Superior temporal gyrus (tissue), 1 donor: Measurements from ENCODE around the gene HHATL.

Experiments
- DNase-seq: peaks from one replicate; pipeline ENCODE4 v3.0.0-alpha.2; 2016; ENCODE audit errors: extremely low spot score

The HHATL gene

DNA sequence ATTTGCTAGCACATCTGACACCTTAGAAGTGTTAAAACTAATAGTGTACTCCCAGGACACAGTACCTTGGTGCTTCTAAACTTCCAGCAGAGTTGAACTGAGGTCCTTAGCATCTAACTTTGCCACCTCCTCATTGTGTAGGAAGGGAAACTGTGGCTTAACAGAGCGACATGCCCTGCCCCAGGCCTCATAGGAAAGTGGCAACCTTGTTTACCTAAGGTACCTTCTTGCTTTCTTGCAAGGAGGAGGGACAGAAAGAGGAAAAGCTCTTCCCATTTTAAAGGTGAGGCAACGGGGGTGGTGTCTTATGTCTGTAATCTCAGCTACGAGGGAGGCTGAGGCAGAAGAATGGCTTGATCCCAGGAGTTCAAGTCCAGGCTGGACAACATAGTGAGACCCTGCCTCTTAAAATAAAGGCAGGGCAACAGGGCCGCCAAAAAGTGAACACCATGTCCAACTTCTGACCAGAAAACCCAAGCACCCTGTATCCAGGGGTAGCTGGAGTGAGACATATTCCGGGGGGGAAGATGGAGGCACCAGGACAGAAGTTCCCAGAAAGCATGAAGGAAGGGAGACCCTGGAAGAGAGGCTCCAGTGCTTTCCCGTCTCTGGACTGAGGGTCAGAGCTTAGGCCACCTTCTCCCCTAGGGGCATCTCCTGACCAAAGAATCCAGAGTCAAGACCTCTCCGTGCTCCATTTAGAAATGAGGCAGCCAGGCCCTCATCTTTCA is 17.8 kb downstream of the HHATL start:
- no peak for DNase-seq

DNA sequence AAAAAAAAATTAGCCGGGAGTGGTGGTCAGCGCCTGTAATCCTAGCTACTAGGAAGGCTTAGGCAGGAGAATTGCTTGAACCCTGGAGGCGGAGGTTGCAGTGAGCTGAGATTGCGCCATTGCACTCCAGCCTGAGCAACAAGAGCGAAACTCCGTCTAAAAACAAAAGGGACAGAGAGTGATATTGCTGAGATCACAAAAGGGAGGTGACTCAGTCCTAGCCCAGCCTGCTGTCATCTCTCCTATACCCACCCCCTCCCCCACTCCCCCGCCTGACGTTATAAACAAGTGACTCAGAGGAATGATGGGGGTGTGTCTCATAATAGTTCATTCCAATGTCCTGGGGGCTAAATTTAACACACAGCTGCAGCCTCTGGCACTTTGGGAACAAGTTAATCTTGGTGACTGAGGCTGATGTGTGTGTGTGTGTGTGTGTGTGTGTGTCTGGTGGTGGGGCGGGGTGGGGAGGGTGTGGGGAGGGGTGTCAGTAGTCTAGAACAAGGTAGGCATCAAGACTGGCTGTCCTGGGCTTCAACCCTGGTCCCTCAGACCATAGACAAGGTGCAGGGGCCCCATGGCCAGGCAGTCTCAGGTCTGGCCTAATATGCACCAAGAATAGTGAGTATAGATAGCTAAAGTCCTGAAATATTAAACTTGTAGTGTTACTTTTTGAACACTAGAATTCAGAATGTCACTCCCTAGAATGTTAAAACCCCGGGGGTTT is 18.6 kb downstream of the HHATL start:
- DNase-seq, result peak; percentile 81

DNA sequence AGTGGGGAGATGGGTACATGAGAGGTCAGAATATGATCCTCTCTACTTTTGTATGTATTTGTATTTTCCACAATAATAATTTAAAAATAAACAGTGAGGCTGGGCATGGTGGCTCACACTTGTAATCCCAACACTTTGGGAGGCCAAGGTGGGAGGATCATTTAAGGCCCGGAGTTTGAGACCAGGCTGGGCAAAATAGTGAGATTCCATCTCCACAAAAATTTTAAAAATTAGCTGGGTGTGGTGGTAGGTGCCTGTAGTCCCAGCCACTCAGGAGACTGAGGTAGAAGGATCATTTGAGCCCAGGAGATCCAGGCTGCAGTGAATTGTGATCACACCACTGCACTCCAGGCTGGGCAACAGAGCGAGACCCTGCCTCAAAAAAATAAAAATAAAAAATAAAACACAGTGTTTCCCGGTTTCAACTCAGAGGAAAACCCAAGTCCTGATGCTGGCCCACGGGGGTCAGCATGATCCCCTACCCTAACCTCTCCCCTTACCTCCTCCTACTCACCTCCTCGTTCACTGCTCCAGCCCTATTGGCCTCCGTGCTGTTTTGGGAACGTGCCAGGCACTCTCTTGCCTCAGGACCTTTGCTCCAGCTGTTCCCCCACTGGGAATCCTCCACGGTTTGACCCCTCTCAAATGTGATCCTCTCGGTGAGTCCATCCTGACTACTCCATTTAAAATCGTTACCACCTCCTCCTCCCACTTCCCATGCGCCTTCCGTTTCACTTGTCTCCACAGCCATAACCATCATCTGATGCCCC is 20.1 kb downstream of the HHATL start:
- DNase-seq, result no peak

DNA sequence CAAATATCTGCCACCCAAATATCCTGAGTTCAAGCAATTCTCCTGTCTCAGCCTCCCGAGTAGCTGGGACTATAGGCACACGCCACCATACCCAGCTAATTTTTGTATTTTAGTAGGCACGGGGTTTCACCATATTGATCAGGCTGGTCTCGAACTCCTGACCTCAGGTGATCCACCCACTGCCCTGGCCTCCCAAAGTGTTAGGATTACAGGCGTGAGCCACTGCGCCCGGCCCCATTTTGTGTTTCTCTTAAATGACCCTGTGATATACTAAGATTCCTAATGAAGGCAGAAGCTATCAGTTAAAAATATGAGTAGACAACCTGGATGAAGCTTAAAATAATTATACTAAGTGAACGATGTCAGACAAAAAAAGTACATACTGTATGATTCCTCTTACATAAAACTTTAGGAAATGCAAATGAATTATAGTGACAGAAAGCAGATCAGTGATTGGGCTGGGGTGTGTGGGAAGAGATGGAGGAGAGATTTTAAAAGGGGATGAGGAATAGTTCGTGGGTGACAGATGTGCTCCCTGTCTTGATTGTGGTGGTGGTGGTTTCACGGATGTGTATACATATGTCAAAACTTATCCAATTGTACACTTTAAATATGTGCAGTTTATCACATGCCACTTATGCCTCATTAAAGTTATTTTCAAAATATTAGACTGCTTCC is 21.1 kb downstream of the HHATL start:
- no peak for DNase-seq

DNA sequence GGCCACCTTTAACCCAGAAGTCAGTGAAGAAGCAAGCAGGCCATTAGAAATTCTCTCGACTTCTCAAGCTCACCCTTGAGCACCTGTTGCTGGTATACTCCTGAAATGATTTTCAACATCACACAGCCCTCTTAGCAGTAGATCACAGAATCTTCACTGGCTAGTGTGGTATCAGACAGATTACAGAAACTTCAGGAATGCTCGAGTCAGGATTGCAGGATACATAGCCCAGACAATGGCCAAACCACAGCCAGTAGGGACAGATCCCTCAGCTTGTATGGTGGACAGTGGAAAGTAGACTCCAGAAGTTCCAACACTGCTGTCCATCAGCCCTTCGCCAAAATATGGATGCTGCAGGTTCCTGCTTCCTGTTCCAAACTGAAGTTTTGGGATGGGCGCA is 21.8 kb downstream of the HHATL start:
- no peak for DNase-seq

DNA sequence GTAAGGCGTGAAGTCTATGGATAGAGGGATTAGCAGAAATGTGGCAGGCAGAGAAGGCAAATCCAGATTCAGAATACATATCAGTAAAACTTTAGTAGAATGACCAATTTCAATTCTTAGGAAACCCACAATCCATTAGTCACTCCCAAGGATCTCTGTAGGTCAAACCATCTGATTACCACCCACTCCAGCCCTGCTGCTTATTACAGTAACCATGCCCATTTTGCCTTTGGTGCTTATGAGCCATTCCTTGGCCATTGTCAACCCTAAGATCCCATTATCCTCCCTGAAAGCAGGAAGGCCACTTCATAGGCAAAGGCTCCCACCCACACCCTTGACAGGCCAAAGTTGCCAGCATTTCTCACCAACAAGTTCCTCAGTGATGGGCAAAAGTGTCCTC is 22.3 kb downstream of the HHATL start:
- no peak for DNase-seq

DNA sequence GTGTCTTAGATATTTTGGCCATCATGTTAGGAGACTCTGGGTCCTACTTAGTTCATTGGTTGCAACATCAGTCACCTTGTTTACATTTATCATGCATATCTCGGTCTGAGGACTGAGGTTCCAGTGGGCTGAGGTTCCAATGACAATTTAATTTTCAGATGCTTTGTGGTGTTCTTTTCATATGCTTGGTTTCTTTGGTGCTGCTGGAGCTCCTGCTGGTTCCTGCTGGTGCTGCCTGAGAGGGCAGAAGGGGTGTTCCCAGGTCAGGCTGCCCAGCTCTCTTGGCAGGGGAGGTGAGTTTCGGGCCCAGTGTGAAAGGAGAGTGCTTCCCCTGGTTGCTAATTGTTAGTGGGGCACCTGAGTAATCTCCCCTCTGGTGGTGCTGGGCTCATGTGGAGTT is 24.2 kb downstream of the HHATL start:
- no peak for DNase-seq

DNA sequence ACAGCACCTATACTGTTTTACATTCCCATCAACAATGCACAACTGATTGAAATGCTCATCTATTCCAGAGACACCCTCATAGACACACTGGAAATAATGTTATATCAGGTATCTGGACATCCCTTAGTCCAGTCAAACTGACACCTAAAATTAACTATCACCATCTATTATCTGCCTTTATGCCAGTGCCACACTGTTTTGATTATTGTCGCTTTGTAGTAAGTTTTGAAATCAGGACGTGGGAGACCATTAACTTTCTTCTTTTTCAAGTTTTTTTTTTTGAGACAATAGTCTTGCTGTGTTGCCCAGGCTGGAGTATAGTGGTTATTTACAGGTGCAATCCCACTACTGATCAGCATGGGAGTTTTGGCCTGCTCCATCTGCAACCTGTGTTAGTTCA is 26.7 kb downstream of the HHATL start:
- no peak for DNase-seq

DNA sequence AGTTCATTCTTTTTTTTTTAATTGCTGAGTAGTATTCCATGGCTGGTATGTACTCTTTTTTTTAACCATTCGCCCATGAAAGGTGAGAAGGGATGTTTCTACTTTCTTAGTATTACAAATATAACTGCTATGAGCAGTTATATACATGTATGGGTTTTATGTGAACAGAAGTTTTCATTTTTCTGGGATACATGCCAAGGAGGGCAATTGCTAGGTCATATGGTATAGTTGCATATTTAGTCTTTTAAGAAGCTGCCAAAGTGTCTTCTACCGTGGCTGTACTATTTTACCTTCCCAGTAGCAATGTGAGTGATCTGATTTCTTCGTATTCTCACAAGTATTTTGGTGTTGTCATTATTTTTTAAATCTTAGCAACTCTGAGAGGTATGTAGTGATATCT is 28.5 kb downstream of the HHATL start:
- DNase-seq, result no peak

DNA sequence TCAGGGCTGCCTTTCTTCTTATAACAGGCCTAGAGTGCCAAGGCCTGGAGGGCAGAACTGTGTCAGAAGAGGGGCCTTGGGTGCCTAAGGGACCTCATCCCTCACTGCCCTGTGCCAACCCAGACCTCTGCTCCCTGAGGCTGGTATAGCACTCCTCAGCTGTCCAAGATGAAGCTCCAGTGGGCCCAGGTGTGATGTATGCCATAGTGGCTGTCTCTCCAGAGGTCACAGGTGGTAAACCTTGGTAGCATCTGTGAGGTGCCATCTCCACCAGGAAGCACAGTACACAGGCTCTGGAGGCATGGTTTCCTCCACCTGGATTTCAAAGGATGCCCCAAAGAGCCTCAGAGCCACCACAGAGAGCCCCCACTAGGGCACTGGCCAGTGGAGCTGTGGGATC is 29.5 kb downstream of the HHATL start:
- DNase-seq, result no peak

DNA sequence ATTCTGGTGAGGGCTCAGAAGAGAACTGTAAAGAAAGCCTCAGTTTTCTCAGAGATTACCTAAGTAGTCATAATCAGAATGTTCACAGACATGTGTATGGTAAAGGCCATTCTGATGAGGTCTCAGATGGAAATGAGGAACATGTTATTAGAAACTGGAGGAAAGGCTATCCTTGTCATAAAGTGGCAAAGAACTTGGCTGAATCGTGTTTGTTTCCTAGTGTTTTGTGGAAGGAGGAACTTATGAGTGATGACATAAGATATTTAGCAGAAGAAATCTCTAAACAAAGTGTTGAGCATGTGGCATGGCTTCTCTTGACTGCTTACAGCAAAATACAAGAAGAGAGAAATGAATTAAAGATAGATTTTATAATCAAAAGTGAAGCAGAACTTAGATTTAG is 30.1 kb downstream of the HHATL start:
- DNase-seq, result no peak

DNA sequence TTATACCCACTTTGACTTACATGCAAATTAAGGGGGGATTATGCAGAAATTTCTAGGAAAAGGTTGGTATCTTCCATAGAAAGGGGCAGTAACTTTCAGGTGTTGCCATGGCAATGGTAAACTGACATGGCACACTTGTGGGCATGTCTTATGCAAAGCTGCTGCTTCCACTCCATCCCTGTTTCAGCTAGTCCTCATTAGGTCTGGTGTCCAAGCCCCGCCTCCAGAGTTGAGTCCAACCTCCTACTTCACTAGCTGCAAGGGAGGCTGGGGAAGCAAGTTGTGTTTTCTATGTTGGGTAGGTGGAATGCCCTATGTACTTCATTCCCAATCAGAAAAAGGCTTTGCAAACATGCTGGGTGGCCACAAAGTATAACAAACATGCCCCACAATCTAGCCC is 31.9 kb downstream of the HHATL start:
- no peak for DNase-seq

DNA sequence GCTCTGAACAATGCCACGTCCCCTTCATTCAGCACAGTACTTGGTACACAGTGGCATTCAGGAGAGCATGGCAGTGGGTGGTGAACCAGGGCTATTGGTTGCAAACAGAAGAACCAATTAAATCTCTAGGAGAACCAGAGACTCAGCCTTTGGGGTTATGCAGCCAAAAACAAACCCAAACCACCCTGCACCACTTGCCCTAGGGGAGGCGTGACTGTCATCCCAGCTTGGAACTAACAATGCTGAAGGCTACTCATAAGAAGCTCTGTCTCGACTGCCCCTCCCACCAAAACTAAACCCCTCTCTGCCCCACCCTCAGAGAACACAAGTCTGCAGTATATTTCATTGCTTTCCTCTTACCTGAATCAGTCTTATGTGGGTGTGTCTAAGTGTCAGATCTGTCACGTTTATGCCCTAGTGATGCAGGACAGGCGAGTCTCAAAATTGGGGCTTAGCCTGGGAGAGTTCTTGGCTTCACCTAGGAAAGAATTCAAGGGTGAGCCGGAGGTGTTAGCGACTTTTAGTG is 32.5 kb downstream of the HHATL start:
- DNase-seq, result no peak

DNA sequence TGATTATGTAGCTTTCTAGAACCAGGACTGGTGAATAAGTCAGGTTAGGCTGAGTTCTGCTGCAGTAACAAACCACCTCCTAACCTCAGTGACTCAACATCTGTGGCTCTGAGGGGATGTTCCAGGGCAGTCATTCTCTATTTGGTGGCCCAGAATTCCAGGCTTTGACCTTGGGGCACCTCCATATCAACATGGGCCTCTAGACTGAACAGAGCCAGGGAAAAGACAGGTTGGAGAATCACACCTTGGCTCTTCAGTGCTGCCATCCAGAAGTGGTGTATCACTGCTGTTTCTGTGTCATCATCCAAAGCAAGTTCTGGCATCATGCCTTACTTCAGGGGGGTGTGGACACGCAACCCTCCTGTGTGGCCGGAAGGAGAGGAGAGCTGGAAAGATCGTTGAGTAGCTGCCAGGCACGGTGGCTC is 33.8 kb downstream of the HHATL start:
- DNase-seq, result no peak

DNA sequence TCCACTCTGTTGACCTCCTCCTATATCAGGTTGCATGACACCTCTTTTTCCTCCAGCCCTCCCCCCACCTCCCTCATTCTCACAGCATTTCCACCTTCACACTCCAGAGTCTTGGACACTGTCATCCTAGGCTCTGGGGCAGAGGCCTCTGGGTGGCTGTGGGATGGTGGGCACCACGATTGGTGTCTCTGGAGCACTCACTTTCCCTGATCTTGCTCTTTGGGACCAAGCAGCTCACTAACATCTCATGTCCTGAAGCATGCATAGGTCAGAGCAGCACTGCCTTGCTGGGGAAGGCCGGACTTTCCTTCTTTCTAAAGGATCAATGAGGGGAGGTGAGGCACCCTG is 34.2 kb downstream of the HHATL start:
- DNase-seq, result no peak

DNA sequence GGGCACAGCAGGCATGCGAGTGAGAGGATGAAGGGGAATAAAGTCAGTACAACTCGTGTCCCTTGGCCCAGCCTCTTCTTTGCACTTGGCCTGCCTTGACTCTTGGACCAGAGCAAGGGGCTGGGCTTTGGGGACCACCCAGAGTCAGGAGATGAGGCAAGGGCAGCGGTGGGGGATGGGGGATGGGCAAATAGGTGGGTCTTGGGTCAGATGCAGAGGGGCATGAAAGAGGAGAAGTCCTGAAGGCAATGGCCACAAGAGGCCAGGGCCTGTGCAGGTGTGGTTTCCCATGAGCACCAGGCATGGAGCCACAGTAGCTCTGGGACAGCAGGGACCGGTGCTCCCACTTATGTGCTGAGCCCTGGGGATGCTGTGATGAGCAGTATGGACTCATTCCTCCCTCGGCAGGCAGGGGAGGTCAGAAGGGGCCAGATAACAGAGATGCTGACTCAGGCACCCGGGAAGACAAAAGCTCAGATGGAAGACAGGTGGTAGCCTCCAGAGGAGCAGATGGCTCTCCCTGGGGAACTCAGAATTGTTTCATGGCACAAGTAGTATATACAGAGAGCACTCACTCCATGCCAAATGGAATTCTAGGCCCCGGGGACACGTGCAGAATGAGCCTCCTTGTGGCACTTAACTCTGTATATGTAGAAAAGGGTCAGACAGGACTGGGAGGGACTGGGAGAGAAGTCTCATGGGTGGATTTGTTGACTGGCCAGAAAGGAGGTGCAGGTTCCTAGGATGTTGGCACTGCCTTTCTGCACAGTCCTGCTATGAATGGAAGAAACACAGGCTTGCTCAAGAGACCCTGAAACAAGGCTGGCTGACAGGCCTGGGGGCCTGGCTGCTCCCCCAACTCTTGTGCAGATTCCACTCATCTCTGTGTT is 34.8 kb downstream of the HHATL start:
- DNase-seq, result no peak

DNA sequence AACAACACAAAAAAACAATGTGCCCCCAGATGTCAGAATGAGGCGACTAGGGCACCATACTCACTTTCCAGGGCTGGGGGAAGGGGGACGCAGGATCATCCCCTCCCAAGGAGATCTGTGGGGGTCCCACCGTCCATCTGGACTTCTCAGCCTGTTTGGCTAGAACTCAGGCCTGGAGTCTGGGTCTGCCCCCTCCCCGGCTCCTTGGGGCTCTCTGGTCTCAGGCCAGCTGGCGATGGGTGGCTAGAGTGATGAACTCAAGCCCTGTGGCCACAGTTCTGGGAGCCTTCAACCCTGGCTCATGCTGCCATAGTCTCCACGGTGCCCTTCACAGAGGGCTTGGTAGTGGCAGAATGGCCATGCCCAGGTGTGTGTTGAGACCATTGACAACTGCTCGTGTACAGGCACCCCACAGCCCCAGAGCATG is 35.5 kb downstream of the HHATL start:
- no peak for DNase-seq

DNA sequence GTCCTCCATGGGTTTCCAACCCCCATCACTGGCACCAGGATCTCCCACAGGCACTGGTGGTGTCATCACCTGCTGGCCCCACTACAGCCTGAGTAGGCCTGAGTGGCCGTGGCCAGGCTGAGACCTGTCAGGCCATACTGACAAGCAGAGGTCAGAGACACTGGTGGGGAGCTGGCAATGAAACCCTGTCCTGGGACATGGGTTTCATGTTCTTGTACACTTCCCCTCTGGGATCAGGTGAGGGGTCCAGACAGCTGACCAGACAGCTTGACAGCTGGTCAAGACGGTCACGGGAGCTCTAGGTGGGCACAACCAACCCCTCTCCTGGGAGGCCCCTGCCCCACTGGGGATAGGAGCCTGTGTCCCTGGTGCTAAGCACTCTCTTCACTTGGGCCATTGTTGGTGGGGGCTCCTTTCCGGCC is 36.0 kb downstream of the HHATL start:
- DNase-seq, result no peak

DNA sequence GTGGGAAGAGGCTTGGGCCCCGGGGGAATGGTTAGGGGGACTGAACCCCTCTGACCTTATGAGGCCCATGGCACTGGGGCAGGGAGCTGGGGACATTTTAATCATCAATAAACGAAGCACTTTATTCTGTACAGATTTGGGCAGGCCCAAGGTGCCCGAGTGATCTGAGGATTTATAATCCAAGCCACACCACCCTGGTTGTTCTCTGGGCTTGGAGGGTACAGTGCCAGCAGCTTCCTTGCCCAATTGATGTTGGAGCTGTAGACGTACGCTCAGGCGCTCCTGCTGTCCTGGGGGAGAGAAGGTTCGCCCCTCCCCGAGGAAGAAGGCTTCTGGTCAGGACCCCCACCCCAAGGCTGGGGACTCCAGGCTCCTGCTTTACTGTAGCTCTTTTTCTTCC is 36.6 kb downstream of the HHATL start:
- no peak for DNase-seq

DNA sequence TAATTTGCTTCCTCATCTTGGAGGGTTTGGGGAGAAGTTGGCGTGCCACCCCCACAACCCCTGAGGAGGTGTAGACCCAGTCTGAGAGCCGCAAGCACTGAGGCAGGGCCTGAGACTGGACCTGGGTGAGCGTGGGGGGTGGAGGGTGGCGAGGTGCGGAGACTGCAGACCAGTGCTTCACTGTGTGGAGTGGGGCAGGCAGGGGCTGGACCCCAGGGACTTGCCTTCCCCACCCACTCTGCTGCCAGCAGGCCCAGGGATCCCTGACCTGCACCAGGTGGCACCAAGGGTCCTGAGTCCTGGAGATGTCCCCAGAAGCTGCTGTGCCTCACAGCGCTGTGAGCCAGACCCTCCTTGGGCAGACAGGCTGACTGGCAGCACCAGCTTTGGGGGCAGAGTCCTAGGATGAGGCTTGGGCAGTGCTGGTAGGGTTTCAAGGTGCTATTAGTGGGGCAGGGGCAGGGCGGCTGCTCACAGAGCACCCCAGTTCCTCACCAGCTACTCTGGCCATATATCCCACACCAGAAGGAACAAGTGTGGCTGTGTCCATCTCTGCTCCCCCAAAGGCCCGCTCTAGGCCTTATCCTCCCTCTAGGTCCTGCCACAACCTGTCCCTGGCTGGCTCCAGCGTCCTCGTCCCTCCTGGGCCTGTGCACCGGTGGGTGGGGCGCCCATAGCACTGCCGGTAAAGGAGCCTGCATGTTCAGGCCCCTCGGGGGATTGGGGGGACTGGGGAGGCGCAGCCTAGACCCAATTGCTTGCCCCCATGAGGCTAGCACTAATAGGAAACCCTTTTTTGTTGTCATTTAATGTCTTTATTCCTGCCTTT is 37.3 kb downstream of the HHATL start:
- DNase-seq, result no peak
